H9 (cell line): ENCODE measurements around the gene ADNP2. TPM values are rescaled to one million over a fixed set of nuclear protein-coding genes. Genes with fewer than 3 reads are reported as not detected.

Experiments used
- DNase-seq: peaks from one replicate; pipeline ENCODE4 v3.0.0-alpha.2; 2017
- H2AFZ ChIP-seq: one replicate; pipeline ENCODE4 v1.6.1; 2013; ENCODE audit warnings: mild to moderate bottlenecking, low read length, control low read depth, moderate library complexity
- H2AK5ac ChIP-seq: 2 replicates; pipeline ENCODE4 v1.6.1; 2013; ENCODE audit warnings: low read length, control low read depth, mixed read lengths; ENCODE audit not compliant: insufficient read length
- H2BK120ac ChIP-seq: one replicate; pipeline ENCODE4 v1.6.1; 2013; ENCODE audit warnings: low read depth, mild to moderate bottlenecking, low read length, control low read depth, inconsistent platforms; ENCODE audit not compliant: poor library complexity, severe bottlenecking
- H2BK12ac ChIP-seq: 2 replicates; pipeline ENCODE4 v1.6.1; 2013; ENCODE audit warnings: low read length, control low read depth, mixed read lengths, low read depth; ENCODE audit not compliant: insufficient read length
- H2BK15ac ChIP-seq: 2 replicates; pipeline ENCODE4 v1.6.1; 2013; ENCODE audit warnings: low read depth, low read length, control low read depth
- H2BK20ac ChIP-seq: one replicate; pipeline ENCODE4 v1.6.1; 2013; ENCODE audit warnings: low read depth, mild to moderate bottlenecking, low read length, control low read depth, inconsistent platforms; ENCODE audit not compliant: poor library complexity, severe bottlenecking
- H2BK5ac ChIP-seq: 2 replicates; pipeline ENCODE4 v1.6.1; 2013; ENCODE audit warnings: low read length, control low read depth, mixed read lengths; ENCODE audit not compliant: insufficient read length
- H3K14ac ChIP-seq: 2 replicates; pipeline ENCODE4 v1.6.1; 2013; ENCODE audit warnings: low read length, control low read depth; ENCODE audit not compliant: insufficient read depth
- H3K18ac ChIP-seq: 2 replicates; pipeline ENCODE4 v1.6.1; 2013; ENCODE audit warnings: low read depth, mild to moderate bottlenecking, mixed read lengths, low read length, control low read depth; ENCODE audit not compliant: insufficient read length
- H3K23ac ChIP-seq: 2 replicates; pipeline ENCODE4 v1.6.1; 2013; ENCODE audit warnings: low read length, control low read depth, mixed read lengths, low read depth; ENCODE audit not compliant: insufficient read length
- H3K23me2 ChIP-seq: 2 replicates; pipeline ENCODE4 v1.6.1; 2013; ENCODE audit warnings: low read depth, mild to moderate bottlenecking, mixed read lengths, low read length, control low read depth; ENCODE audit not compliant: insufficient read length, poor library complexity, severe bottlenecking
- H3K27ac ChIP-seq: 2 replicates; pipeline ENCODE4 v1.5.1; 2013; ENCODE audit warnings: low read length, control low read depth, mixed read lengths, low read depth; ENCODE audit not compliant: insufficient read length
- H3K27me3 ChIP-seq: 2 replicates; pipeline ENCODE4 v1.6.1; 2013; ENCODE audit warnings: low read length, control low read depth, inconsistent platforms; ENCODE audit not compliant: insufficient read depth
- H3K4ac ChIP-seq: 2 replicates; pipeline ENCODE4 v1.6.1; 2013; ENCODE audit warnings: low read depth, mild to moderate bottlenecking, control low read depth, inconsistent platforms, low read length, moderate library complexity
- H3K4me1 ChIP-seq: 2 replicates; pipeline ENCODE4 v1.6.1; 2013; ENCODE audit warnings: low read length, control low read depth, inconsistent platforms; ENCODE audit not compliant: insufficient read depth
- H3K4me2 ChIP-seq: 2 replicates; pipeline ENCODE4 v1.6.1; 2013; ENCODE audit warnings: low read length, control low read depth, mixed read lengths; ENCODE audit not compliant: insufficient read length, insufficient read depth
- H3K56ac ChIP-seq: 2 replicates; pipeline ENCODE4 v1.6.1; 2013; ENCODE audit warnings: low read depth, mild to moderate bottlenecking, mixed read lengths, low read length, control low read depth; ENCODE audit not compliant: insufficient read length
- H3K79me1 ChIP-seq: 2 replicates; pipeline ENCODE4 v1.6.1; 2013; ENCODE audit warnings: low read depth, mild to moderate bottlenecking, moderate library complexity, low read length, control low read depth, inconsistent platforms; ENCODE audit not compliant: insufficient read depth, poor library complexity, severe bottlenecking
- H3K79me2 ChIP-seq: 2 replicates; pipeline ENCODE4 v1.6.1; 2013; ENCODE audit warnings: low read length, control low read depth, inconsistent platforms; ENCODE audit not compliant: insufficient read depth
- H3K9ac ChIP-seq: 2 replicates; pipeline ENCODE4 v1.6.1; 2013; ENCODE audit warnings: low read length, control low read depth, mixed read lengths; ENCODE audit not compliant: insufficient read length; ENCODE audit errors: extremely low read depth
- H3K9me3 ChIP-seq: one replicate; pipeline ENCODE4 v1.6.1; 2013; ENCODE audit warnings: low read depth, low read length, inconsistent platforms; ENCODE audit not compliant: control insufficient read depth
- H3T11ph ChIP-seq: one replicate; pipeline ENCODE4 v1.6.1; 2013; ENCODE audit warnings: mild to moderate bottlenecking, low read length, control low read depth, inconsistent platforms
- H4K20me1 ChIP-seq: one replicate; pipeline ENCODE4 v1.6.1; 2013; ENCODE audit not compliant: control insufficient read depth, insufficient read length, insufficient read depth
- H4K5ac ChIP-seq: 2 replicates; pipeline ENCODE4 v1.6.1; 2013; ENCODE audit warnings: low read depth, mild to moderate bottlenecking, mixed read lengths, low read length, control low read depth; ENCODE audit not compliant: insufficient read length
- H4K8ac ChIP-seq: replicated peaks from 2 replicates; pipeline ENCODE4 v1.6.1; 2013; ENCODE audit warnings: low read length, control low read depth, mixed read lengths, low read depth; ENCODE audit not compliant: insufficient read length
- H4K91ac ChIP-seq: 2 replicates; pipeline ENCODE4 v1.6.1; 2013; ENCODE audit warnings: low read depth, mild to moderate bottlenecking, moderate library complexity, mixed read lengths, low read length, control low read depth; ENCODE audit not compliant: insufficient read length
- H3K27ac Mint-ChIP-seq, 3 experiments: 2 replicates in 2 of 3; 3 replicates in 1 of 3; pipeline ENCODE4 v1.8.0; 2020 to 2021; ENCODE audit warnings: mixed read lengths in 3 of 3, mild to moderate bottlenecking in 1 of 3, moderate library complexity in 1 of 3
- H3K27me3 Mint-ChIP-seq: 2 replicates; pipeline ENCODE4 v1.8.0; 2021; ENCODE audit warnings: low read depth, mild to moderate bottlenecking, moderate library complexity, mixed read lengths
- H3K36me3 Mint-ChIP-seq, 3 experiments: 2 replicates in 2 of 3; 3 replicates in 1 of 3; pipeline ENCODE4 v1.8.0; 2020 to 2021; ENCODE audit warnings: low read depth in 3 of 3, mixed read lengths in 3 of 3; ENCODE audit not compliant: insufficient read depth in 1 of 3
- H3K4me1 Mint-ChIP-seq, 2 experiments: 2 replicates each; pipeline ENCODE4 v1.8.0; 2020; ENCODE audit warnings: mixed read lengths in 2 of 2
- H3K4me3 Mint-ChIP-seq, 2 experiments: 2 replicates in 1 of 2; 3 replicates in 1 of 2; pipeline ENCODE4 v1.8.0; 2020 to 2021; ENCODE audit warnings: mild to moderate bottlenecking in 2 of 2, mixed read lengths in 2 of 2, moderate library complexity in 1 of 2
- H3K9me3 Mint-ChIP-seq, 2 experiments: 2 replicates in 1 of 2; 3 replicates in 1 of 2; pipeline ENCODE4 v1.8.0; 2020; ENCODE audit warnings: mild to moderate bottlenecking in 2 of 2, mixed read lengths in 2 of 2, moderate library complexity in 1 of 2
- WGBS: extraction: QIAGEN DNeasy Blood & Tissue Kit; methylation state at CpG from one replicate; pipeline ENCODE4 v1.1.7; 2013; ENCODE audit warnings: missing lambda C conversion rate, low lambda C conversion rate, mixed read lengths; ENCODE audit not compliant: insufficient read length; ENCODE audit errors: extremely low coverage; 5-methylcytosine and 5-hydroxymethylcytosine counted together
- total RNA-seq: library from RNA; stranded (reverse); gene quantifications from 2 replicates; pipeline ENCODE4 v1.2.1, GENCODE V29; 2021
- TF ChIP-seq, protein P1 (sequence below): fragments of 200-600 bp; sonication (generic); conservative IDR thresholded peaks from 3 replicates; pipeline ENCODE4 v1.8.0; 2021; ENCODE audit warnings: antibody characterized with exemption, mild to moderate bottlenecking

The ADNP2 gene
- total RNA-seq, 1 experiment from 2014 or later = 53.5 TPM

DNA sequence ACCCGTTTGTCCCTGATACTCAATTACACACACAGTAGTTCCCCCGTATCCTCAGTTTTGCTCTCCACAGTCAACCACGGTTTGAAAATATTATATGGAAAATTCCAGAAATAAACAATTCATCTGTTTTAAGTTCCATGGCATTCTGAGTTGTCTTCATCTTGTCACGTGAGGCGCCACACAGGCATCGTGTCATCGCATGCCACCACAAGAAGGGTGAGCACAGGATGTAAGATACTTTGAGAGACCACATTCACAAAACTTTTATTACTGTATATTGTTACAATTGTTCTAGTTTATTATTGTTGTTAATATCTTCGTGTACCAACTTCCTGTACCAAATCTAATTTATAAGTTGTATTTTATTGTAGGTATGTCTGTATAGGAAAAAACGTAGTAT lies 17.7 kb downstream of the ADNP2 start:
- Histone ChIP-seq H2BK15ac (no peak overlapping the region), H3K79me1 (peaks cover 17% of the 10 kb centered on the region), H3K79me2 (peaks cover 29% of the 10 kb centered on the region; the same call in 1 of the 2 replicates), H2AFZ (no peak overlapping the region), H4K5ac (no peak overlapping the region), H2BK12ac (no peak overlapping the region), H3K14ac (no peak overlapping the region), H3K27me3 (no peaks in the 10 kb centered on the region), H3K4me2 (no peak overlapping the region), H4K91ac (no peak overlapping the region), H3K9ac (no peak overlapping the region), H2BK20ac (no peak overlapping the region), H3K4me1 (peaks cover 5% of the 10 kb centered on the region; the same call in 1 of the 2 replicates), H4K8ac (no peak overlapping the region), H3K23me2 (no peaks in the 10 kb centered on the region), H2BK120ac (no peak overlapping the region), H3K4ac (no peak overlapping the region), H2AK5ac (no peak overlapping the region), H3K23ac (no peak overlapping the region), H3K27ac (no peak overlapping the region), H2BK5ac (no peak overlapping the region), H4K20me1 (no peaks in the 10 kb centered on the region), H3K18ac (no peak overlapping the region), H3T11ph (no peak overlapping the region), H3K56ac (no peak overlapping the region), H3K9me3 (no peaks in the 10 kb centered on the region)
- Mint-ChIP-seq H3K36me3 (peaks cover 36 to 53% (median 46%) of the 10 kb centered on the region in 3 experiments), H3K27me3 (no peaks in the 10 kb centered on the region), H3K9me3 (no peaks in the 10 kb centered on the region; a peak in 1 of 5 replicates), H3K27ac (peak overlapping the region in 2 of 3 experiments; percentile 68 to 72; a peak in 3 of 7 replicates), H3K4me1 (peaks cover 49 to 57% of the 10 kb centered on the region in 2 experiments), H3K4me3 (no peak overlapping the region)
- TF ChIP-seq, protein P1, sequence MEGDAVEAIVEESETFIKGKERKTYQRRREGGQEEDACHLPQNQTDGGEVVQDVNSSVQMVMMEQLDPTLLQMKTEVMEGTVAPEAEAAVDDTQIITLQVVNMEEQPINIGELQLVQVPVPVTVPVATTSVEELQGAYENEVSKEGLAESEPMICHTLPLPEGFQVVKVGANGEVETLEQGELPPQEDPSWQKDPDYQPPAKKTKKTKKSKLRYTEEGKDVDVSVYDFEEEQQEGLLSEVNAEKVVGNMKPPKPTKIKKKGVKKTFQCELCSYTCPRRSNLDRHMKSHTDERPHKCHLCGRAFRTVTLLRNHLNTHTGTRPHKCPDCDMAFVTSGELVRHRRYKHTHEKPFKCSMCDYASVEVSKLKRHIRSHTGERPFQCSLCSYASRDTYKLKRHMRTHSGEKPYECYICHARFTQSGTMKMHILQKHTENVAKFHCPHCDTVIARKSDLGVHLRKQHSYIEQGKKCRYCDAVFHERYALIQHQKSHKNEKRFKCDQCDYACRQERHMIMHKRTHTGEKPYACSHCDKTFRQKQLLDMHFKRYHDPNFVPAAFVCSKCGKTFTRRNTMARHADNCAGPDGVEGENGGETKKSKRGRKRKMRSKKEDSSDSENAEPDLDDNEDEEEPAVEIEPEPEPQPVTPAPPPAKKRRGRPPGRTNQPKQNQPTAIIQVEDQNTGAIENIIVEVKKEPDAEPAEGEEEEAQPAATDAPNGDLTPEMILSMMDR = no peak
- no CpG with 5 or more reads among the region's 9 CpGs for WGBS
- no peak for DNase-seq
